GM12801 (cell line): ENCODE measurements around the gene KRTAP16-1.

Source experiments
- CTCF ChIP-seq: IDR thresholded peaks from one replicate; pipeline ENCODE4 v1.5.1; 2011; ENCODE audit warnings: control low read depth; ENCODE audit not compliant: insufficient read length; ENCODE audit errors: extremely low read depth

KRTAP16-1 gene

DNA sequence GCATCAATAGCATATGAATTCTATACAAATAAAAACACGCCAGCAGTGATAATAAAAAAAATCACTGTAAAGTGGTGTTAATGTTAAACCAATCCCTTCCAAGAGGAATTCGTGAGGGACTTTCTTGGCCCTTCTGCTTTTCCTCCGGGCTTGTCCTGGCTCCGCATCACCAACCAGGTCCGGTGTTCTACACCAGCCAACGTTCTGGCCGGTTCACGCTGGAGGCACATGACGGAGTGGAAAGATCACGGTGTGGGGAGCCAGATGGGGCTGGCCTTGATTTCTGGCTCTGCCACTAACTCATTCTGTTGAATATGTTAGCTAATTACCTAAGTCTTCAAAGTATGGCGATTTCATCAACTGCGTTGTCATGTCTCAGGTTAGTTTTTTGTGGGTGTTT is 5.0 kb downstream of the KRTAP16-1 start:
- TF ChIP-seq CTCF: no peak

GRCh38 chr17:41302981-41303380 is 6.1 kb downstream of the KRTAP16-1 start:
- no peak for TF ChIP-seq CTCF

DNA sequence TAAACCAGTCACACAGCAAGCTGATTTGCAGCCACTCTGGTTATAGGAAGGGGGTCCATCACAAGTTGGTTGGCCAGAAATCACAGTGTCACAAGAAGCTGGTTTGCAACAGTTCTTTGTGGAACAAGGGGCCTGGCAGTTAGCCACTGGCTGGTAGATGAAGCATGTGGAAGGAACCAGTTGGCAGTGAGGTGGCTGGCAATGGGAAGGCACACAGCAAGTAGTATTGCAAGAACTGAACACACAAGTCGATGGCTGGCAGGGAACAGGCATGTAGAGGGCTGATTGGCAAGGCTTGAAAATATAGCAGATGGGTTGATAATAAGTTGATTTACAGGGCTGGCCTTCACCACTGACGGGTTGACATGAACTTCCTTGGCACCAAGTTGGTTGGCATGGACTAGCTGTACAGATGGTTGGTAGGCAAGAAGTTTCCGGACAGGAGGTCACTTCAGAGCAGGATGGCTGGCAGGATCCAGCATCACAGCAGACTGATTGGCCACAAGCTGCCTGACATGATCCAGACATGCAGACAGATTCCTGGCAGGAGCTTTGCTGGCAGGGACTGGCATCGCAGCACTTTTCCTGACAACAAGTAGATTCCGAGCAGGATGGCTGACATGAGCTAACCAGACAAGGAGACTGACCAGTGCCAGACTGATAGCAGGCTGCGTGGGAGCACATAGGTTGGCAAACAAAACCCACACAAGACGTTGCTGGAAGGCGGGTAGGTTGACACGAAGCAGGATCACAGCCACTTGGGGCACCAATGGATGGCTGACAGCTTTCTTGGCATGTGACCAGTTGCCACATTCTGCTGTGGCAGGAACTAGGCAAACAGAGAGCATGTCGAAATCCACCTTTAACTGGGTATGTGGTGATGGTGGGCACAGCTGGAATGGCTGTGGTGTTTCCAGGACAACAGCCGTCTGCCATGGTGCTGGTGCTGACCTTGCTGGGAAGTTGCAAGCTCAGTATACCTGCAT is 6.9 kb downstream of the KRTAP16-1 start, which contains the start of gene KRTAP29-1:
Gene KRTAP29-1 (minus strand): TSS at position 936 of the 986 bp plus-strand sequence. CDS start 0 bp downstream, at position 936.
- no peak for TF ChIP-seq CTCF

- TF ChIP-seq CTCF: no peak
Measured at GRCh38 chr17:41301204-41301790, 7.8 kb downstream of the KRTAP16-1 start.

DNA sequence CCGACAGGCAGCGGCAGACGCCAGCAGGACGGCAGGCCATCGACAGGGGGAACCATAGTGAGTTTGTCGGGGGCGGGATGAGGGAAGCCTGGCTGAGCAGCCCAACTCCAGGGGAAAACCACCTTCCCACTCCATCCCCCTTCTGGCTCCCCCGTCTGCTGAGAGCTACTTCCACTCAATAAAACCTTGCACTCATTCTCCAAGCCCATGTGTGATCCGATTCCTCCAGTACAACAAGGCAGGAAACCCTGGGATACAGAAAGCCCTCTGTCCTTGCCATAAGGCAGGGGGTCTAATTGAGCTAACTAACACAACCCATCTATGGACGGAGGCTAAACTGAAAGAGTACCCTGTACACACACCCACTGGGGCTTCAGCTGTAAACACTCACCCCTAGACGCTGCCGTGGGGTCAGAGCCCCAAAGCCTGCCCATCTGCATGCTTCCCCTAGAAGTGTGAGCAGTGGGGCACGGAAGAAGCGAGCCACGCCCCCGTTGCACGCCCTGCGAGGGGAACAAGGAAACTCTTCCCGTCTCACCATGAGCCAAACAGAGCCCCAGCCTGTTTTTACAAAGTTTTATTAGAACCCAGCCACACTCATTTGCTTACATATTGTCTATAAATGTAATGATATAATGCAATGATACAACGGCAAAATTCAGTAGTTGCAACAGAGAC is 10.5 kb downstream of the KRTAP16-1 start:
- no peak for TF ChIP-seq CTCF

GRCh38 chr17:41296846-41297245 is 12.3 kb downstream of the KRTAP16-1 start:
- TF ChIP-seq CTCF: no peak

- no peak for TF ChIP-seq CTCF
Measured at GRCh38 chr17:41294016-41294415, 15.1 kb downstream of the KRTAP16-1 start.
